Measurements from ENCODE around the gene EBF4.

The EBF4 gene

GRCh38 chr20:2748551-2749342, 56.2 kb downstream of the EBF4 start:
- H3K27me3 ChIP-seq (ENCODE audit: insufficient read depth, low read length, poor library complexity, severe bottlenecking): no peaks in the 10 kb centered on the region
- H3K79me2 ChIP-seq (ENCODE audit: insufficient read depth, low read length): no peaks in the 10 kb centered on the region
- no peak overlapping the region for H2AFZ ChIP-seq (ENCODE audit: low read length)
- H3K36me3 ChIP-seq (ENCODE audit: insufficient read depth, low read length): no peaks in the 10 kb centered on the region
- H3K9ac ChIP-seq (ENCODE audit: low read depth, low read length, poor library complexity, severe bottlenecking): no peak overlapping the region
- H3F3A ChIP-seq (ENCODE audit: low read depth): no peaks in the 10 kb centered on the region
- no peak overlapping the region for H3K4me2 ChIP-seq (ENCODE audit: low read depth, low read length, poor library complexity, severe bottlenecking)
- TF ChIP-seq EZH2phosphoT487 (IDR thresholded peaks at IDR 0.05; ENCODE audit: borderline replicate concordance): no peak
- TF ChIP-seq, protein P1, sequence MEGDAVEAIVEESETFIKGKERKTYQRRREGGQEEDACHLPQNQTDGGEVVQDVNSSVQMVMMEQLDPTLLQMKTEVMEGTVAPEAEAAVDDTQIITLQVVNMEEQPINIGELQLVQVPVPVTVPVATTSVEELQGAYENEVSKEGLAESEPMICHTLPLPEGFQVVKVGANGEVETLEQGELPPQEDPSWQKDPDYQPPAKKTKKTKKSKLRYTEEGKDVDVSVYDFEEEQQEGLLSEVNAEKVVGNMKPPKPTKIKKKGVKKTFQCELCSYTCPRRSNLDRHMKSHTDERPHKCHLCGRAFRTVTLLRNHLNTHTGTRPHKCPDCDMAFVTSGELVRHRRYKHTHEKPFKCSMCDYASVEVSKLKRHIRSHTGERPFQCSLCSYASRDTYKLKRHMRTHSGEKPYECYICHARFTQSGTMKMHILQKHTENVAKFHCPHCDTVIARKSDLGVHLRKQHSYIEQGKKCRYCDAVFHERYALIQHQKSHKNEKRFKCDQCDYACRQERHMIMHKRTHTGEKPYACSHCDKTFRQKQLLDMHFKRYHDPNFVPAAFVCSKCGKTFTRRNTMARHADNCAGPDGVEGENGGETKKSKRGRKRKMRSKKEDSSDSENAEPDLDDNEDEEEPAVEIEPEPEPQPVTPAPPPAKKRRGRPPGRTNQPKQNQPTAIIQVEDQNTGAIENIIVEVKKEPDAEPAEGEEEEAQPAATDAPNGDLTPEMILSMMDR (conservative IDR thresholded peaks at IDR 0.05; ENCODE audit: low read length): no peak
- H3K4me3 ChIP-seq (ENCODE audit: low read length, poor library complexity, severe bottlenecking): no peak overlapping the region
- H3K4me1 ChIP-seq (ENCODE audit: insufficient read depth, low read length, poor library complexity, severe bottlenecking): peaks cover 7% of the 10 kb centered on the region
- no peaks in the 10 kb centered on the region for H3K9me3 ChIP-seq (ENCODE audit: insufficient read depth, low read depth, low read length)
- H4K20me1 ChIP-seq (ENCODE audit: insufficient read depth, low read length, poor library complexity, severe bottlenecking): no peaks in the 10 kb centered on the region
- H3K9me2 ChIP-seq (replicated peaks; ENCODE audit: low read depth, low read length): no peaks in the 10 kb centered on the region

DNA sequence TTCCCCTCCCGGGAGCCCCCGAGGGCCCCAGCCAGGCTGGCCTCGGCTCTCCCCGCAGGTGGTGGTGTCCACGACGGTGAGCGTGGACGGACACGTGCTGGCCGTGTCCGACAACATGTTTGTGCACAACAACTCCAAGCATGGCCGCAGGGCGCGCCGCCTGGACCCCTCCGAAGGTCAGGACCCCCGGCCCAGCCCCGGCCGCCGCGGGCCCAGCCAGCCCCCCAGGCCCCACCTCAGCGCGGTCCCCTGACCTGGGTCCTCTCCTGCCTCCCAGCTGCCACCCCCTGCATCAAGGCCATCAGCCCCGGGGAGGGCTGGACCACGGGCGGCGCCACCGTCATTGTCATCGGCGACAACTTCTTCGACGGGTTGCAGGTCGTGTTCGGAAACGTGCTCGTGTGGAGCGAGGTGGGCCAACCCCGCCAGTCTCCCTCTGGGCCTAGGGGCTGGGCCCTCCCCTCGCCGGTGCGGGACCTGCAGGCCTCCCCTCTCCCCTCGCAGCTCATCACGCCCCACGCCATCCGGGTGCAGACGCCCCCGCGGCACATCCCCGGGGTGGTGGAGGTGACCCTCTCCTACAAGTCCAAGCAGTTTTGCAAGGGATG, 56.9 kb downstream of the EBF4 start:
- H3K9ac ChIP-seq (ENCODE audit: low read depth, low read length, poor library complexity, severe bottlenecking): no peak overlapping the region
- no peak overlapping the region for H3K4me2 ChIP-seq (ENCODE audit: low read depth, low read length, poor library complexity, severe bottlenecking)
- no peaks in the 10 kb centered on the region for H3K27me3 ChIP-seq (ENCODE audit: insufficient read depth, low read length, poor library complexity, severe bottlenecking)
- no peak overlapping the region for H2AFZ ChIP-seq (ENCODE audit: low read length)
- no peaks in the 10 kb centered on the region for H3K9me3 ChIP-seq (ENCODE audit: insufficient read depth, low read depth, low read length)
- no peaks in the 10 kb centered on the region for H3K9me2 ChIP-seq (replicated peaks; ENCODE audit: low read depth, low read length)
- peaks cover 7% of the 10 kb centered on the region for H3K4me1 ChIP-seq (ENCODE audit: insufficient read depth, low read length, poor library complexity, severe bottlenecking)
- H3K79me2 ChIP-seq (ENCODE audit: insufficient read depth, low read length): no peaks in the 10 kb centered on the region
- no peaks in the 10 kb centered on the region for H3K36me3 ChIP-seq (ENCODE audit: insufficient read depth, low read length)
- no peaks in the 10 kb centered on the region for H3F3A ChIP-seq (ENCODE audit: low read depth)
- TF ChIP-seq, protein P1 (conservative IDR thresholded peaks at IDR 0.05; ENCODE audit: low read length): no peak
- TF ChIP-seq EZH2phosphoT487 (IDR thresholded peaks at IDR 0.05; ENCODE audit: borderline replicate concordance): no peak
- no peaks in the 10 kb centered on the region for H4K20me1 ChIP-seq (ENCODE audit: insufficient read depth, low read length, poor library complexity, severe bottlenecking)
- H3K4me3 ChIP-seq (ENCODE audit: low read length, poor library complexity, severe bottlenecking): no peak overlapping the region

- Histone ChIP-seq H3K9me2 (replicated peaks; ENCODE audit: low read depth, low read length) (no peaks in the 10 kb centered on the region), H3K79me2 (ENCODE audit: insufficient read depth, low read length) (no peaks in the 10 kb centered on the region), H3K9ac (ENCODE audit: low read depth, low read length, poor library complexity, severe bottlenecking) (no peak overlapping the region), H3K4me3 (ENCODE audit: low read length, poor library complexity, severe bottlenecking) (no peak overlapping the region), H3F3A (ENCODE audit: low read depth) (no peaks in the 10 kb centered on the region), H3K9me3 (ENCODE audit: insufficient read depth, low read depth, low read length) (no peaks in the 10 kb centered on the region), H4K20me1 (ENCODE audit: insufficient read depth, low read length, poor library complexity, severe bottlenecking) (no peaks in the 10 kb centered on the region), H3K27me3 (ENCODE audit: insufficient read depth, low read length, poor library complexity, severe bottlenecking) (no peaks in the 10 kb centered on the region), H3K4me1 (ENCODE audit: insufficient read depth, low read length, poor library complexity, severe bottlenecking) (peaks cover 7% of the 10 kb centered on the region), H3K36me3 (ENCODE audit: insufficient read depth, low read length) (no peaks in the 10 kb centered on the region), H3K4me2 (ENCODE audit: low read depth, low read length, poor library complexity, severe bottlenecking) (no peak overlapping the region), H2AFZ (ENCODE audit: low read length) (no peak overlapping the region)
- no peak for TF ChIP-seq EZH2phosphoT487 (IDR thresholded peaks at IDR 0.05; ENCODE audit: borderline replicate concordance)
- TF ChIP-seq, protein P1 (conservative IDR thresholded peaks at IDR 0.05; ENCODE audit: low read length): no peak
Measured at GRCh38 chr20:2749951-2750490, 57.4 kb downstream of the EBF4 start.

Data from Loucy (cell line).